OCI-LY1 (cell line): ENCODE results near the gene SLC17A2.

Experiments
- H2AFZ ChIP-seq: fragments of 200-600 bp; sonication (generic), shearing (Covaris generic); 2 replicates; pipeline ENCODE4 v1.6.0; 2014; ENCODE audit warnings: antibody characterized with exemption, mild to moderate bottlenecking, low read length
- H3F3A ChIP-seq: fragments of 200-600 bp; sonication (generic), shearing (Covaris generic); 2 replicates; pipeline ENCODE4 v1.6.0; 2014; ENCODE audit warnings: mild to moderate bottlenecking, antibody characterized with exemption, low read length, moderate library complexity; ENCODE audit not compliant: insufficient read depth
- H3K27ac ChIP-seq: fragments of 200-600 bp; sonication (generic); 2 replicates; pipeline ENCODE4 v1.5.1; 2014; ENCODE audit warnings: low read length, mixed run types, mild to moderate bottlenecking, low read depth; ENCODE audit not compliant: poor library complexity, severe bottlenecking
- H3K27me3 ChIP-seq: fragments of 200-600 bp; sonication (generic); 2 replicates; pipeline ENCODE4 v1.6.0; 2014; ENCODE audit warnings: antibody characterized with exemption, mild to moderate bottlenecking, low read length, moderate library complexity; ENCODE audit not compliant: insufficient read depth
- H3K36me3 ChIP-seq: fragments of 200-600 bp; sonication (generic); 2 replicates; pipeline ENCODE4 v1.6.1; 2014; ENCODE audit warnings: mild to moderate bottlenecking, antibody characterized with exemption, low read length, moderate library complexity, mixed read lengths; ENCODE audit not compliant: insufficient read depth
- H3K4me1 ChIP-seq: fragments of 200-600 bp; sonication (generic); 2 replicates; pipeline ENCODE4 v1.5.1; 2014; ENCODE audit warnings: mild to moderate bottlenecking, low read length, moderate library complexity; ENCODE audit not compliant: insufficient read depth, severe bottlenecking
- H3K4me2 ChIP-seq: fragments of 200-600 bp; sonication (generic), shearing (Covaris generic); 2 replicates; pipeline ENCODE4 v1.6.1; 2014; ENCODE audit warnings: low read length
- H3K4me3 ChIP-seq: fragments of 200-600 bp; sonication (generic); 2 replicates; pipeline ENCODE4 v1.5.1; 2014; ENCODE audit warnings: low read length, low read depth, mild to moderate bottlenecking, mixed read lengths; ENCODE audit not compliant: poor library complexity, severe bottlenecking
- H3K79me2 ChIP-seq: fragments of 200-600 bp; shearing (Covaris generic); 2 replicates; pipeline ENCODE4 v1.6.1; 2016; ENCODE audit warnings: mixed run types, low read length, mixed read lengths; ENCODE audit not compliant: insufficient read depth
- H3K9ac ChIP-seq: fragments of 200-600 bp; sonication (generic), shearing (Covaris generic); 2 replicates; pipeline ENCODE4 v1.6.1; 2014; ENCODE audit warnings: mild to moderate bottlenecking, low read length, mixed read lengths
- H3K9me2 ChIP-seq: fragments of 200-600 bp; sonication (generic), shearing (Covaris generic); 2 replicates; pipeline ENCODE4 v1.6.1; 2014; ENCODE audit warnings: low read depth, mild to moderate bottlenecking, low read length, mixed read lengths
- H3K9me3 ChIP-seq: fragments of 200-600 bp; shearing (Covaris generic); 2 replicates; pipeline ENCODE4 v1.6.1; 2014; ENCODE audit warnings: low read length, mixed read lengths
- H4K20me1 ChIP-seq: fragments of 200-600 bp; sonication (generic), shearing (Covaris generic); 2 replicates; pipeline ENCODE4 v1.6.0; 2016; ENCODE audit warnings: mild to moderate bottlenecking, low read length; ENCODE audit not compliant: insufficient read depth
- EZH2 ChIP-seq: fragments of 200-600 bp; sonication (generic), shearing (Covaris generic); IDR thresholded peaks from 2 replicates; pipeline ENCODE4 v1.8.0; 2017; ENCODE audit warnings: borderline replicate concordance, mixed run types, mild to moderate bottlenecking, antibody characterized with exemption, low read length, moderate library complexity, mixed read lengths
- TF ChIP-seq, protein P1 (sequence below): fragments of 200-600 bp; sonication (generic), shearing (Covaris generic); IDR thresholded peaks from 2 replicates; pipeline ENCODE4 v1.5.1; 2017; ENCODE audit warnings: mild to moderate bottlenecking, antibody characterized with exemption, low read length, moderate library complexity, mixed read lengths

The SLC17A2 gene

DNA sequence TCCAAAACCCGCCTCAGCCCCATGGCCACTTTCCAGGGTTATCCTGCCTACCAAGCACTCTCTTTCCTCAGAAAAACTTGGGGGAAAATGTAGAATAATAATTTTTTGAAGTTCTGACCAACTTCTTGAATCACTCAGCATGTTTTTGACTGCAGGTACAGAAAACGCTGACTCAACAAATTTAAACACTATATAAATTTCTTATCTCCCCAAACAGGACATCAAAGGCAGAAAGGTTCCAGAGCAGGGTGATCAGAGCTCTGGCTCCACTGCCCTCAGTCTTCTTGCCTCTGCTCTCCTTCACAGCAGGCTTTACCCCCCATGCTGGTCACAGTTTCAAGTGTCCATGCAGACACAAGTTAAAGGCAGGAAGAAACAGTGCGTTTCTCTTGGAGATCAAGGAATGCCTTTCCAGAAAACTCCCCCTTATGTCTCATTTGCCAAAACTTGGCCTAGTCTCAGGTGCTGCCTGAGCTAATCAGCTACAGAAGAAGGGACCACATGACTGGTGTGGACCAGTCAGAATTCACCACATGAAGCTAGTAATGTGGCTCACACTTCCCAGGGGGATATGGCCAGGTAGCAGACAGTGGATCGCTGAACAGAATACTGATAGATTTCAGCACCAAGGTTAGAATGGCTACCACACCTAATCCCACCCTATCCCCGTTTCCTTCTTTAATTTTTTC lies 32.1 kb downstream of the SLC17A2 start:
- TF ChIP-seq EZH2, result no peak
- TF ChIP-seq, protein P1, sequence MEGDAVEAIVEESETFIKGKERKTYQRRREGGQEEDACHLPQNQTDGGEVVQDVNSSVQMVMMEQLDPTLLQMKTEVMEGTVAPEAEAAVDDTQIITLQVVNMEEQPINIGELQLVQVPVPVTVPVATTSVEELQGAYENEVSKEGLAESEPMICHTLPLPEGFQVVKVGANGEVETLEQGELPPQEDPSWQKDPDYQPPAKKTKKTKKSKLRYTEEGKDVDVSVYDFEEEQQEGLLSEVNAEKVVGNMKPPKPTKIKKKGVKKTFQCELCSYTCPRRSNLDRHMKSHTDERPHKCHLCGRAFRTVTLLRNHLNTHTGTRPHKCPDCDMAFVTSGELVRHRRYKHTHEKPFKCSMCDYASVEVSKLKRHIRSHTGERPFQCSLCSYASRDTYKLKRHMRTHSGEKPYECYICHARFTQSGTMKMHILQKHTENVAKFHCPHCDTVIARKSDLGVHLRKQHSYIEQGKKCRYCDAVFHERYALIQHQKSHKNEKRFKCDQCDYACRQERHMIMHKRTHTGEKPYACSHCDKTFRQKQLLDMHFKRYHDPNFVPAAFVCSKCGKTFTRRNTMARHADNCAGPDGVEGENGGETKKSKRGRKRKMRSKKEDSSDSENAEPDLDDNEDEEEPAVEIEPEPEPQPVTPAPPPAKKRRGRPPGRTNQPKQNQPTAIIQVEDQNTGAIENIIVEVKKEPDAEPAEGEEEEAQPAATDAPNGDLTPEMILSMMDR, result no peak
- no peaks in the 10 kb centered on the region for H3K4me1 ChIP-seq
- no peak overlapping the region for H2AFZ ChIP-seq
- no peak overlapping the region for H3K4me2 ChIP-seq
- no peaks in the 10 kb centered on the region for H3F3A ChIP-seq
- H3K4me3 ChIP-seq, result no peak overlapping the region
- H3K27ac ChIP-seq, result no peak overlapping the region
- no peaks in the 10 kb centered on the region for H4K20me1 ChIP-seq
- H3K9me3 ChIP-seq, result no peaks in the 10 kb centered on the region
- H3K36me3 ChIP-seq, result no peaks in the 10 kb centered on the region
- H3K9ac ChIP-seq, result no peak overlapping the region
- no peaks in the 10 kb centered on the region for H3K9me2 ChIP-seq
- H3K27me3 ChIP-seq, result no peaks in the 10 kb centered on the region
- H3K79me2 ChIP-seq, result no peaks in the 10 kb centered on the region

DNA sequence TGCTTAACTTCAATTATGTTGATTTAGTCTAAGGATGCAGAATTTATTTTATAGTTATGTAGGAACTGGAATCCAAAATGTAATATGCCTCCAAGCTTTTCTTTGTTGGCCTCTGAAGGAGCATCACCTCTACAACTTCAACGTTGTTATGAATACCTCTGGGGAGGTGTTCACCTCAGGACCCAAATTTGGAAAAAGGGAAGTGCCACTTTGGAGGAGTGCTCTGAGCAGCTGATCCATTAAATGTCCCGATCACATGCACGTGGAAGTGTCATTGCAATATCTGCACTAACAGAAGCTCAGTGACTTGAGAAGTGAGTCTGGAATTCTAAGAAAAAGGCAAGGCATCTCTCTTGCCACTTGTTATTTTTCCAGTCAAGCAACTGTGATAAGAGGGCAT lies 34.2 kb downstream of the SLC17A2 start:
- Histone ChIP-seq H3K9me2 (no peaks in the 10 kb centered on the region), H3F3A (no peaks in the 10 kb centered on the region), H3K4me1 (no peaks in the 10 kb centered on the region), H3K9ac (no peak overlapping the region), H3K9me3 (no peaks in the 10 kb centered on the region), H3K27me3 (no peaks in the 10 kb centered on the region), H3K27ac (no peak overlapping the region), H3K79me2 (no peaks in the 10 kb centered on the region), H3K4me2 (no peak overlapping the region), H2AFZ (no peak overlapping the region), H4K20me1 (no peaks in the 10 kb centered on the region), H3K36me3 (no peaks in the 10 kb centered on the region), H3K4me3 (no peak overlapping the region)
- TF ChIP-seq, protein P1, result no peak
- TF ChIP-seq EZH2, result no peak

DNA sequence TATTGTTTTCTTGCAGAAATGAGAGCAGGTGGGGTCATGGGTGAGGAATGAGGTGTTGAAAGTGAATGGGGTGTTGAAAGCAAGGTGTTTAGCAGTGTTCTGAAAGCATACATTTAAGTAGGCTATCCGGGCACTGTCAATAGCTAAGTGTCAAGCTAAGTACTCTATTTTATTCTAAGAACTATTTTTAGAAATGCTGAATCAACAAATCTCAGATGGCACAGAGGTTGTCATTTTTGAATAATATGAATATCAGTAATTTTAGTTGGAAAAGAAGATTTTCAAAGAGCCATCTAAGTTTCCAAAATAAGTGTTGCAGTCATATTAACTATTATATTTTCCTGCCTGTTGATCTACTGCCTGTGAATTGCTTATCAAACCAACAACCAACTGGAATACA lies 34.7 kb downstream of the SLC17A2 start:
- no peaks in the 10 kb centered on the region for H3K79me2 ChIP-seq
- H4K20me1 ChIP-seq, result no peaks in the 10 kb centered on the region
- no peaks in the 10 kb centered on the region for H3K36me3 ChIP-seq
- H3K9ac ChIP-seq, result no peak overlapping the region
- no peak overlapping the region for H2AFZ ChIP-seq
- no peaks in the 10 kb centered on the region for H3K4me1 ChIP-seq
- H3K9me3 ChIP-seq, result no peaks in the 10 kb centered on the region
- TF ChIP-seq, protein P1, result no peak
- TF ChIP-seq EZH2, result no peak
- no peak overlapping the region for H3K4me3 ChIP-seq
- H3K27me3 ChIP-seq, result no peaks in the 10 kb centered on the region
- no peaks in the 10 kb centered on the region for H3F3A ChIP-seq
- H3K9me2 ChIP-seq, result no peaks in the 10 kb centered on the region
- H3K4me2 ChIP-seq, result no peak overlapping the region
- H3K27ac ChIP-seq, result no peak overlapping the region
